ENCODE measurements around the gene TEKTIP1.

The TEKTIP1 gene

DNA sequence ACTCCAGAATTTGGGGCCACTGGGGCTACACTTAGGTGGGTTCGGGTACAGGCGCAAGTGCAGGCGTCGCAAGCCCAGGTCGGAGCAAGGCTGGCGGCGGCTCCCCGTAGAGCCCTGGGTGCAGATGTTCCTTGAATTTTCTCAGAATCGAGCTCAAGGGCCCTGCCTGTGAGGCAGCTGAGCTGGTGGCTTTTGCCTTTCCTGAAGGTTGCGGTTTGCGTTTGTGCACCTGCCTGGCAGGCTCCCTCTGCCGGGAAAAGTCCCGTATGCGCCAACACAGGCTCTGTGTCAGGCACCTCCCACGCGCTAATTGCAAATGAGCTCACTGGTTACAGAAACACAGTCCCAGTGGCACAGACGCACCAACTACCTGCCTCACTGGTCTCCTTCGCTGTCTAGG is 44.4 kb upstream of the TEKTIP1 start:
- no peak for DNase-seq (ENCODE audit: low read depth)
- TF ChIP-seq, protein P1, sequence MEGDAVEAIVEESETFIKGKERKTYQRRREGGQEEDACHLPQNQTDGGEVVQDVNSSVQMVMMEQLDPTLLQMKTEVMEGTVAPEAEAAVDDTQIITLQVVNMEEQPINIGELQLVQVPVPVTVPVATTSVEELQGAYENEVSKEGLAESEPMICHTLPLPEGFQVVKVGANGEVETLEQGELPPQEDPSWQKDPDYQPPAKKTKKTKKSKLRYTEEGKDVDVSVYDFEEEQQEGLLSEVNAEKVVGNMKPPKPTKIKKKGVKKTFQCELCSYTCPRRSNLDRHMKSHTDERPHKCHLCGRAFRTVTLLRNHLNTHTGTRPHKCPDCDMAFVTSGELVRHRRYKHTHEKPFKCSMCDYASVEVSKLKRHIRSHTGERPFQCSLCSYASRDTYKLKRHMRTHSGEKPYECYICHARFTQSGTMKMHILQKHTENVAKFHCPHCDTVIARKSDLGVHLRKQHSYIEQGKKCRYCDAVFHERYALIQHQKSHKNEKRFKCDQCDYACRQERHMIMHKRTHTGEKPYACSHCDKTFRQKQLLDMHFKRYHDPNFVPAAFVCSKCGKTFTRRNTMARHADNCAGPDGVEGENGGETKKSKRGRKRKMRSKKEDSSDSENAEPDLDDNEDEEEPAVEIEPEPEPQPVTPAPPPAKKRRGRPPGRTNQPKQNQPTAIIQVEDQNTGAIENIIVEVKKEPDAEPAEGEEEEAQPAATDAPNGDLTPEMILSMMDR (conservative IDR thresholded peaks at IDR 0.05; ENCODE audit: low read depth, low read length) = no peak
- no peak overlapping the region for H3K4me3 ChIP-seq (ENCODE audit: low read length)

DNA sequence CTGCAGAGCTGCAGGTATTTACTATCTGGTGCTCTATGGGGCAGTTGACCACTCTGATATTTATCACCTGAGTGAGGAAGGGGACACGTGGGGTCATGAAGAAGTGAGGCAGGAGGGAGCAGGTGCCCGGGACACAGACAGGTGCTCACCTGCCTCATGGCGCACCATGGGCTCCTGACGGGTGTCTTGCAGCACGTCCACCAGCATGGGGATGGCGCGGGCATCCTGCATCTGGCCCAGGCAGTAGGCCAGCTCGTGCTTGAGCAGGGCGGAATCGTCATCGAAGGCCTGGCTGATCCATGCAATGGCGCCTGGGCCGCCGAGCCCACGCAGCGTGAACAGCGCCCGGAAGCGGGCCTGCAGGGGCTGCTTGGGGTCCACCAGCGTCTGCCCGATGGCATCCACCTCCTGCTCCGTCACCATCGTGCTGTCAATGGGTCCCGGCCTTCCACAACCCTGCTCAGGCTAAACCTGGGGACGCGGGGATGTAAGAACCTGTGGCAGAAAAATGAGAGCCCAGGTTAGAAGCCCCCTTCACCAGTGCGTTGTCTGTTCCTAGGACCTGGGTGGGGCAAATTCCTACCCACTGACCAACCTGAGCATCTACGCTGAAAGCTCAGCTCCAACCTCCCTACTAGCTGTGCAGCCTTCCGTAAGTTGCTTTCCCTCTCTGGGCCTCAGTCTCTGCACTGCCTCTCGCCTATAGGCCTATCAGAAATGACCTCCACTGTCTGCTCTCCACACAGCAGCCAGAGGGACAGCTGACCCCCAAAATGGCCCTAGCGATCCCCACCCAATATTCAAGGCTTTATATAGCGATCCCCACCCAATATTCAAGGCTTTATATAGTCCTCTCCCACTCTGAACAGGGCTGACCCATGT is 42.3 kb upstream of the TEKTIP1 start:
- H3K4me3 ChIP-seq (ENCODE audit: low read length) = no peak overlapping the region
- TF ChIP-seq, protein P1 (conservative IDR thresholded peaks at IDR 0.05; ENCODE audit: low read depth, low read length) = no peak
- DNase-seq (ENCODE audit: low read depth) = no peak

DNA sequence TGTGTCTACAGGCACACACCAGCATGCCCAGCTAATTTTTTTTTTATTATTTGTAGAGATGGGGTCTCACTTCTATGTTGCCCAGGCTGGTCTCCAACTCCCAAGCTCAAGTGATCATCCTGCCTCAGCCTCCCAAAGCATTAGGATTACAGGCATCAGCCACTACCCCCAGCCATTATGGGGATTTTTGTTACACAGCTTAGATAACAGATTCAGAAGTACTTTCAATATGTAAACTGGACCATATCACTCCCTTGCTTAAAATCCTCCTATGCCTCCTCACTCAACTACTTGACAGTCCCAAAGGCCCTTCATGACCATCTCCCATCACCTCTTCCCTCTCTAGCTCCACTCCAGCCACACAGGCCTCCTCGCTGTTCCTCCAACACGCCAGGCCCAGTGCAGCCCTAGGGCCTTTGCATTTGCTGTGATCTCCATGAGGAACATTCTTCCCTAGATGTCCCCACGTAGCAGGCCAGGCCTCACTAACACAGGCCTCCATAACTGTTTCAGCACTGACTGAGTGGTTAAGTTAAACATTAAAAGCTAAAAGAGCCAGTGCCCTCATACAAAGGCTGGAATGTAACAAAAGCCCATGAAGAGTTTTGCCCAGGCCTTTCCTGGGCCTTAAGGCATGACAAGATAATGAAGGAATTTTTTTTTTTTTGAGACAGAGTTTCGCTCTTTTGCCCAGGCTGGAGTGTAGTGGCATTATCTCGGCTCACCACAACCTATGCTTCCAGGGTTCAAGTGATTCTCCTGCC is 41.0 kb upstream of the TEKTIP1 start:
- TF ChIP-seq, protein P1 (conservative IDR thresholded peaks at IDR 0.05; ENCODE audit: low read depth, low read length) = no peak
- DNase-seq (ENCODE audit: low read depth) = no peak
- no peak overlapping the region for H3K4me3 ChIP-seq (ENCODE audit: low read length)

DNA sequence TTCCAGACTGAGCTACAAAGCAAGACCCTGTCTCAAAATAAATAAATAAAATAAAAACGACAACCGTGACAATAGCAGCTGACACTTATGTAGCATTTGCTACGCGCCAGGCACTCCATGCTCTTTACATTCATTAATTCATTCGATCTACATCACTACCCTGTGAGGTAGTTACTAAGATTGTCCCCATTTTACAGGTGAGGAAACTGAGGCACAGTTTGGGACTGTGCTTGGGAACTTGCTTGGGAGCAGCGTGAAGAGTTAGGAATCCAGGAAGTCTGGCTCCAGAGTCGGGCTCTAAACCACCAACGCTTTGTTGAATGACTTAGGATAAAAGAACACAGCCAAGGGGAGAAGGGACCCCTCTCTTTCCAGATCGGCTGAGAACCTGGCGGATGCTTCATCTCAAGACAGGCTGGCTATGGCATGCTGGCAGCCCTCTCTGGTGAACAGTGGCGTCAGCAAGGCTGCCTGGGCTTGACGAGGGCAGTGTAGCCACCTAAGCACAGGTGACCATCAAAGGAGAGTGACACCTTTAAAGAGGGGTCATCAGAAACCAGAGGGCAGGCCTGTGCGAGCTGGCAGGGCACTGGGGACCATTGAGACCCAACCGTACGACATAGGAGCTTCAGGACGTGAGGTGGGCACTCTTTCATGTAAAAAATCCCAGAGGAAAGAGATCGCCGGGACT is 39.1 kb upstream of the TEKTIP1 start:
- TF ChIP-seq, protein P1 (conservative IDR thresholded peaks at IDR 0.05; ENCODE audit: low read depth, low read length) = no peak
- peak overlapping the region; percentile 97 for H3K4me3 ChIP-seq (ENCODE audit: low read length)
- no peak for DNase-seq (ENCODE audit: low read depth)

DNA sequence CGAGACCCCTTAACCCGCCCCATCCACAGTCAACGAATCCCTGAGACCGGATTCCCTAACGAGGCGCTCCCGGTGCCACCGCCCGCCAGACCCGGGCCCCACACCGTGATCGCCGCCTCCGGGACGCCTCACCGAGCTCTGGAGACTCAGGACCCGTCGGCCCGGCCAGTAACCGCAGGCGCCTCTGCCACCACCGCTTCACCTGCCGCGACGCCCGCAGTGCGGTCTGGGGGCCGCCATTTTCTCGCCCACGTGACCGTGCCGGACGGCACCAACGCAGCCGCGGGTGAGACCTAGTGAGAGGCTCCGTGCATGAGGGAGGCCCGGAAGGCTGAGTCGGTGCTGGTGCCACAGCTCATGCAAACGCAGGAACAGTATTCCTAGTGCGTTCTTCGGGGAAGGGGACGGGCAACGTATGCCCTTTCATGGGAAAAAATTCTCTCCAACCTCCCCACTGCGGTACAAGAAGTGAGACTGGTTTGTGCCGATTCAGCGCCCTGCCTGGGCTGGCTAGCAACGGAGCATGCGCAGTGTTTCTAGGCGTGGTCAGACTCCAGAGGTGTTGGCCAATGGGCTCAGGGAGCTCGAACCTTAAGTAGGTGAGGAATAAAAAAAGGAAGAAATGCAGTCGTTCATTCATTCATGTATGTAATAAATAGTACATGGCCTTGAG is 38.4 kb upstream of the TEKTIP1 start, which contains the start of gene DOHH:
TSS of gene DOHH (minus strand) at position 246 of the 673 bp plus-strand sequence. CDS start 3,860 bp downstream, outside the sequence.
- TF ChIP-seq, protein P1 (conservative IDR thresholded peaks at IDR 0.05; ENCODE audit: low read depth, low read length) = no peak
- DNase-seq (ENCODE audit: low read depth) = peak; percentile 90
- H3K4me3 ChIP-seq (ENCODE audit: low read length) = peak within 1 kb of the TSS; percentile 97

DNA sequence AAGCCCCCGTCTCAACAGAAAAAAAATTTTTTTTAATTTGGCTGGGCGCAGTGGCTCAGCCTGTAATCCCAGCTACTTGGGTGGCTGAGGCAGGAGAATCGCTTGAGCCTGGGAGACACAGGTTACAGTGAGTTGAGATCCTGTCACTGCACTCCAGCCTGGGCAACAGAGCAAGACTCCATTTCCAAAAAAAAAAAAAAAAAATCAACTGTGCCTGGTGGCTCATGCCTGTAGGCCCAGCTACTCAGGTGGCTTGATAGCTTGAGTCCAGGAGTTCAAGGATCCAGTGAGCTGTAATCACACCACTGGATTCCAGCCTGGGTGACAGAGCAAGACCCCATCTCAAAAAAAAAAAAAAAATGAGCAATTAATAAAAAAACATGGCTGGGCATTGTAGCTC is 37.2 kb upstream of the TEKTIP1 start:
- no peak overlapping the region for H3K4me3 ChIP-seq (ENCODE audit: low read length)
- TF ChIP-seq, protein P1 (conservative IDR thresholded peaks at IDR 0.05; ENCODE audit: low read depth, low read length) = no peak
- DNase-seq (ENCODE audit: low read depth) = no peak

Measured in retinal pigment epithelial cell (primary cell).